PFSK-1 (cell line): ENCODE results near the gene COL25A1.

Experiments
- POLR2AphosphoS5 ChIP-seq: IDR thresholded peaks from 2 replicates; pipeline ENCODE4 v1.6.1; 2012; ENCODE audit warnings: low read depth, mild to moderate bottlenecking, control low read depth, low read length, moderate library complexity
- TAF1 ChIP-seq: IDR thresholded peaks from 2 replicates; pipeline ENCODE4 v1.6.1; 2012; ENCODE audit warnings: low read length, control low read depth, borderline replicate concordance; ENCODE audit not compliant: insufficient read depth

DNA sequence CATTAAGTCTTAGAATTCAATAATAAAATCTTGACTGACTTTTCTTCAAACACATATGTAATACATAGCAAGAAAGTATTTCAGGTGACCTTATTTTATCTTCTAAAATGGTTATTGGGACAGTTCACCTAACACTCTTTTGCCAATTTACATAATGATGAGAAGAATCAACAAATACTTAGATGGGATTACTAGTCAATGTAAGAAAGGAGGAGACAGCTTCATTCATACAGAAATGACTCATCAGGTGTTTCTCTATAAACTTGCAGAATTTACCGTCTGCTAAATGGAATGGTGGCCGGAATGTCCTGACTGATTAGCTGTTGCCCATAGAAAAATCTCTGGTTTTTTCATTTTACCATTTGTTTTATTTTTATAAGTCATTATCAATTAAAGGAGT is 424.6 kb downstream of the COL25A1 start:
- no peak for TF ChIP-seq TAF1
- TF ChIP-seq POLR2AphosphoS5: no peak
